Tibial nerve (tissue), 4 donors: ENCODE measurements around the gene PSME4.

Source experiments
- EP300 ChIP-seq, 2 donors: sonication (generic); formaldehyde crosslinking; IDR thresholded peaks; one replicate each; pipeline ENCODE4 v1.6.1; 2017; ENCODE audit warnings: antibody characterized with exemption in 2 of 2, mild to moderate bottlenecking in 1 of 2
- POLR2A ChIP-seq, 2 donors: fragments of 450-650 bp; IDR thresholded peaks; one replicate each; pipeline ENCODE4 v1.6.1; 2017; ENCODE audit warnings: antibody characterized with exemption in 2 of 2, mild to moderate bottlenecking in 2 of 2, moderate library complexity in 2 of 2
- TF ChIP-seq, protein P1 (sequence below), 5 experiments: fragments of 200-600 bp in 3 of 5; fragments of 450-650 bp in 2 of 5; sonication (generic) in 3 of 5; IDR thresholded peaks; one replicate each; pipeline ENCODE4 v1.5.1; 2016 to 2019; ENCODE audit warnings: antibody characterized with exemption in 5 of 5, mild to moderate bottlenecking in 3 of 5, moderate library complexity in 2 of 5

DNA sequence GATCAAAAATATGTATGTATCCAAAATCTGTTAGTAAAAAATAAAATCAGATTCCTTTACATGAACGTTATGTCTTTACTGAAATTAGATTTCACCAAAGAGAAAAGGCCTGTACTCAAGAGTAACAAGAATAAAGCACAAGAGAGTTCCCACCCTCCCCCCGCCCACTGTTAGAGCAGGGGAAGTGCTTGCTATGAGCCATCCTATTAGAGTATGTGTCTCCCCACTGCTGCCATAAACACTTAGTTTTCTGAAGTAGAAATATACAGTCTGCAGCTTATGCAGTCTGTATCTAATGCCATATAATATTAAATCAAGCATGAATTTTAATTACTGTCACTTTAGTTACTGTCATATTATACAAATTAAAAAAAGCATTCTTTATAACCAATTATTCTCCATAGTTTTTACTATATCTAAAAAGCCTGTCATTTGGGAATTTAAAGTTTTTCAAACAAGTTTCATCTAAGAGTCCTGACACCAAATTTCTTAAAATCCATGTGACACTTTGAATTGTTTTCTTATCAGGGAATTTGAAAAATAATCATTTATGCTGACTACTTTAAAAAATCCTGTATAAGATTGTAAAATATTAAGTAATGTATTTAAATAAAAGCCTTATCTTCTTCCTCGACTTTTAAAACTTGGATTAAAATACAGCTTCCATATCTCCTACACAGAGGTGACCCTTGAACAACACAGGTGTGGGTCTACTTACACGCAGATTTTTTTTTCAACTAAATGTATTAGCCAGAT is 59.2 kb downstream of the PSME4 start:
- TF ChIP-seq, protein P1, sequence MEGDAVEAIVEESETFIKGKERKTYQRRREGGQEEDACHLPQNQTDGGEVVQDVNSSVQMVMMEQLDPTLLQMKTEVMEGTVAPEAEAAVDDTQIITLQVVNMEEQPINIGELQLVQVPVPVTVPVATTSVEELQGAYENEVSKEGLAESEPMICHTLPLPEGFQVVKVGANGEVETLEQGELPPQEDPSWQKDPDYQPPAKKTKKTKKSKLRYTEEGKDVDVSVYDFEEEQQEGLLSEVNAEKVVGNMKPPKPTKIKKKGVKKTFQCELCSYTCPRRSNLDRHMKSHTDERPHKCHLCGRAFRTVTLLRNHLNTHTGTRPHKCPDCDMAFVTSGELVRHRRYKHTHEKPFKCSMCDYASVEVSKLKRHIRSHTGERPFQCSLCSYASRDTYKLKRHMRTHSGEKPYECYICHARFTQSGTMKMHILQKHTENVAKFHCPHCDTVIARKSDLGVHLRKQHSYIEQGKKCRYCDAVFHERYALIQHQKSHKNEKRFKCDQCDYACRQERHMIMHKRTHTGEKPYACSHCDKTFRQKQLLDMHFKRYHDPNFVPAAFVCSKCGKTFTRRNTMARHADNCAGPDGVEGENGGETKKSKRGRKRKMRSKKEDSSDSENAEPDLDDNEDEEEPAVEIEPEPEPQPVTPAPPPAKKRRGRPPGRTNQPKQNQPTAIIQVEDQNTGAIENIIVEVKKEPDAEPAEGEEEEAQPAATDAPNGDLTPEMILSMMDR (IDR thresholded peaks at IDR 0.05): no peak
- TF ChIP-seq EP300 (IDR thresholded peaks at IDR 0.05): no peak
- no peak for TF ChIP-seq POLR2A (IDR thresholded peaks at IDR 0.05)
